NCI-H2171 treated with DMSO at 0.1 percent for 48 hours (cell line): Measurements from ENCODE around the gene KCNK16.
A peak's percentile ranks its signal among the peaks of the same experiment; 100 is the strongest.

Experiments
- DNase-seq: peaks from one replicate; lab custom pipeline; 2025; lab: John Stamatoyannopoulos, UW

The KCNK16 gene

DNA sequence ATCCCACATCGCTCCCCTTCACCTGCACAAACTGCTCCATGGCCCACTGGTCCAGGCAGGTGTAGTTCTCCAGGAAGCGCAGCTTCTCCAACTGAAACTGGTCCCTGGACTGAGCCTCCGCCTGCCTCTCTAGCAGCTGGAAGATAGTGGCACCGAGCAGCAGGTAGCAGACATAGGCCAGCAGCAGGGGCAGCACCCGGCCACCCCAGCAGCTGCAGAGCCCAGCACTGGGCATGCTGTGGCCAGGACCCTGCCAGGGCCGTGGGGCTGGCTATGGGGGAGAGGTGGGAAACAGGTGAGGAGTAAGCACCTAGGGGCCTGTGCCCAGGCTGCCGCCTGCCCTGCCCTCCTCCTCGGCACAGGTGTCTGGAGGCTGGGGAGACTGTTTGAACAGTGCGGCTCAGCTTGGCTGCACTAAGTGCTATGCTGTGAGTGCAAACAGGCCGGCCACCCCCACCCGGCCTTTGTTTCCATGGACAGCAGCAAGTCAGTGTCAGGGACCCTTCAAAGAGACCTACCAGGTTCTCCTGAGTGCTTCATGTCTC, at the start of gene KCNK16:
Gene KCNK16, minus strand, starts transcription at position 397 of the 545 bp plus-strand sequence. Its CDS starts 162 bp downstream, at position 235.
- DNase-seq: no peak

DNA sequence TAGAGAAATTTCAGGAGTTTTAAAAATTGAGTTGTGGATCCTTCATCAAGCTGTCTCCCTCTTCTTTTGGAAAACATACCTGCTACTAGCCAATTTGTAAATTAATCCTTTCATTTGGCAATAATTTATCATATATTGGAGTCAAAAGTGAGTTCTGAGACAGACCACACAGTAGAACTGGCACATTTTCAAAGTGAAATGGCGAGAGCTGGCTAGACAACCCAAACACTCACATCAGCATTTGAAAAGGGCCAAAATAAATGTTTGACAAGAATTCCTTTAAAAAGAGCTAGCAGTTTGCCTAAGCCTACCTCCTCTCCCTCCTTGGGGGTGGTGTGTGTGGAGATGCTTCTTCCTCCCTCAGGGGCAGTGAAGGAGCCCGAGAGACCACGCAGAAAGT, 47.9 kb upstream of the KCNK16 start:
- no peak for DNase-seq

DNA sequence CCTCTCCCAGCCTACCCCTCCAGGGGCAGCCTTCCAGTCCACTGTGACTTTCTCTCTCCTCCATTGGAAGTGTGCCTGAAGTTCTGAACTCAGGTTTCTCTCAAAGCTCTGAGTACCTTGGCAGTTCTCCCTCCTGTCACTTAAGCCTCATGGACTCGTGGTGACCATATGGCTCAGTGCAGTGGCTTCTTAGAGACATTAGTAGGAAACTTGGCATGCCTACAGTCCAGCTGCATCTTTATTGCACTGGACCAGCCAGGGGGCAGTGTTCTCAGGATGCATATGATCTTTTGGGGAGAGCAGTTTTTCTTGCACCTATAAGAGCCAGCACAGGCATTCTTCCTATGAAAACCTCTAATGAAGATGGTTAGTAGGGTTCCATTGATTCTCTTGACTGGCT, 47.5 kb upstream of the KCNK16 start:
- no peak for DNase-seq

DNA sequence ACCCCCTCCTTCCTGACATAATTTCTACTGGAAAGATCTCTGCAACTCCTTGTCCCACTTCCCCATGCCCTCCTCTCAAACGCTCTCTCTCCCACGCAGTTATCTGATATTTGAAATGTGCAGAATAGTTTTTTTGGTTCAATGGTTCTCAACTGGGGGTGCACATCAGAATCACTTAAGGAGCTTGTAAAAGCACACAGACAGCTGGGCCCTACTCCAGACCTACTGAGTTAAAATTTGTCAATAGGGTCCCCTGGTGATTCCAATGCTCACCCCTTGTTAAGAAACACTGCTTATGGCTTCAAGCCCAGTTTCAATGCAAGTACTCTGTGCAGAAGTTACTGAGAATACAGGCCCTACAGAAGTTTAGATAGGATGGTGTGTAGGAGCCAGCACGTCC, 45.2 kb upstream of the KCNK16 start:
- DNase-seq: peak; percentile 71

DNA sequence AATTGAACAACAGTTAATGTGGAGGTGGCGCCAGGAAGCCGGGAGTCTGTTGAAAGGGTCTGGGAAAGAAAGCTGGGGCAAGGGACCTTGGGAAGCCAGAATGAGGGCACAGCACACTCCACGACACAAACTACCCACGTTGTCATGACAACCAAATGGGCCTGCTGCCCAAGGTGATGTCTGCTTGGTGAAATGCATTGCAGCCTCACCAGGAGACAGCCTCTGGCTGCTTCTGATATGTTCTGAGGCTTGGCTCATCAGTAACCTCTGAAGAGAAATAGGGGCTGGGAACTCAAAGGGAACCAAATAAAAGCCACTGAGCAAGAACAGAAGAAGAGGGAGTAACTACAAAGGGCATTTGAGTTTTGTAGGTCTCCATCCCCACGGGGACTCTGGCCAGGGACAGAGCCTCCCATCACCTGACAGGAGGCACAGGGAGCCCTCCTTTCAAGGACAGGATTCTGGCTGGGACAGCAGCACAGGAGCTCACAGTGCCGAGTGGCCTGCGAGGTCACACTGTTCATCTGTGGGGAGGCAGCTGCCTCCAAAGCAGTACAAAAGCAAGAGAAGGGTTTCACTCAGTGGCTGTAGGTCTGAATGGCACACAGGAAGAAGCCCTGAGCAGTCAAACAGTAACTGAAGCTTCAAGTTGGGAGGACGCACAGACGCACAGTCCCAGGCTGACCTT, 44.6 kb upstream of the KCNK16 start:
- DNase-seq: peak; percentile 8

DNA sequence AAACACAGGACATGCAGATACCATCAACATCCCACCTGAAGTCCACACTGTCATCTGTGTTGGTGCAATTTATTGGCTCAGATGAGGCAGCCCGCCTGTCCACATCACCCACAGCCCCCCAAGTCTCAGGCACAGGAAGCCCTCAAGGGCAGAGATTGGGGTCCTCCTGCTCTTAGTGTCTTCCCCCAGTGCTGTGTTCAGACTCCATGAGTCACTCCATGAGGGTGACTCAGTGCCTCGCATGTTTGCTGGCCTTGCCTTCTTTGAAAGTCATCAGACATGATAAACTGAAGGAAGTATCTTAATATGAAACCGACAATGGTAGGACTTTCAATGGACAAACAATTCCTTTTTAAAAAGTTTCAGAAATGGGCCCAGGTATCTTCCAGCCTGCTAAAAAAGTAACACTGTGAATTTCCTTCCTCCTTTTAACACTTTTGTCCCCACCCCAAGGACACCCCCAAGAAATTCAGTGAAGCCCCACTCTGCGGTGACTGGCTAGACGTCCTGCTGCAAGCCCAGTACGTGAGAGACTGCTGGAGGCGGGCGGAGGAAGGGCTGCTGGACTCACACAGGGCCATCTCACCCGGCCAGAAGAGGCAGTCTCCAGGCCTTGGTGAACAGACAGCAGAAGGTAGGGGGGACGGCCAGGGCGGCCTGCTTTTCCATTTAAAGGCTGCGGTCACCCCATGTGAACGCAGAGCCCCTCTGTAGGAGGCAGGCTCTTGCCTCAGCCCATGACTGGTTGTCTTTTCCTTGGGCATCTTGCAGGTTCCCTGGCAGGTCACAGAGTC, 43.0 kb upstream of the KCNK16 start:
- DNase-seq: no peak

DNA sequence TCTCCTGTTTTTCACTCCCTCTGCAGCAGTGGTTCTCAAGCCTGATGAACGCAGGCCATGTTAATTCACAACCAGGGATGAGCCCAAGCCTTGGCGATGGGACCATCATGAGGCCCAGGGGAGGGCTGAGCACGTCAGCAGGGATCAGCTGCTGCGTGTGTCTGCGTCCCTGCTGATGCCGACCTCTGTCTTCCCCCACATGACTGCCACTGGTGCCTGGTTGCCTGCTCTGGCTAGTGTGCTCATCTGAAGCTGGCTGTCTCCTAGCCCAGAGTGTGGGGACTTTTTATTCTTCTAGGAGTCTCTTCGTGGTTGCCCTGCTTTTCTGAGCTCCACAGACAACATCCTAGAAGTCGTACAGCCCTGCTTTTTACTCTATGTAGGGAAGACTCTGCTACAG, 40.8 kb upstream of the KCNK16 start:
- no peak for DNase-seq

DNA sequence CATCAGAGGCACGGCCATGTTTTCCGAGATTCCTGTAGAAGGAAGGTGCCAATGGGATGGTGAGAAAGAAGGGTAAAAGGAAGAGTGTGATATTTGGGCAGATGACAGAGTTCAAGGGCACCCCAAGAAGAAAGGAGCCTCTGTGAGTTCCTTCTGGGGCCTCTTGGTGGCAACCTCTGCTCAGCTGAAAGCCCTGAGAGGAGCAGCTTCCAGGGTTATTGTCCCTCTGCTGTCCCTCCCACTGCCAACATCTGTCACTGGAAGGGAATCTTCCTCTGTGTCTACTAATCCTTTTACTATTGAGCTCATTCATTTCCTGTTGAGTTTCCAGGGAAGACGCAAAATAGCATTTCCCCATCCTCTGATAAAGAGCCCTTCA, 40.0 kb upstream of the KCNK16 start:
- DNase-seq: peak; percentile 52

DNA sequence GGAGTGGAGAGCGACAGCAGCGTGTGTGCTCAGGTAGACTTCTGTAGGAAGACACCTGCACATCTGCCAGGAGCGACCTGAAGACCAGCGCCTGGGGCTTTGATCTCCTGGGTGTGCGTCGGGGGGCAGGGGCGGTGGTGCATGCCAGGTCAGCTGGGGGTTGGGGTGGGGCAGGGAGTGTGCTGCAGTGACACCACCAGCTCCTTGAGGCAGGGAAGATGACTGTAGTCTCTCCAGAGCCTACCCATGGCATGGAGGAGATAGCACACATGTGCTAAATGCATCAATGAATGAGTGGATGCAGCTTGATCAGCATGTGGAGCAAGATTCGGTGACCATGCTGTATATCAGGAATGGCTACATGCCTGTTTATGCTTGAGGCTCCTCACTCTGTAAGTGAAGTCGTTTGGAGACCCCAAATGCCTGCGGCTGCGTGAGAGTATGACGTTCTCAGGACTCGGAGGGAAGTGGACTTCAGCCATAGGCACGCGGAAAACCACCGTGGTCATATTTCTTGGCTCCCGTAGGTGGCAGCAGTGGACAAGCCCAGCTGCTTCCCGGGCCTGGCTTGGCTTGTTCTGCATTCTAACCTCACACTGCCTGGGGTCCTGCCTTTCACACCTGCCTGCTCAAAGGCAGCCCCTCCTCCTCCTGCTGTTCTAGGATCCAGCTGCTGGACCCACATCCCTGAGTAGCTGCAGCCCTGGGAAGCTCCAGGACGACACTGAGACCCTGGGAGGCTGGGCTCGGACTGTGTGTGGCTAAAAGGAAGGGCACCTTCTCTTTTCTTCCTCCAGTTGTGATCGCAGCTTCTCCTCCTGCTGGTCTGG, 39.4 kb upstream of the KCNK16 start:
- peak; percentile 78 for DNase-seq

DNA sequence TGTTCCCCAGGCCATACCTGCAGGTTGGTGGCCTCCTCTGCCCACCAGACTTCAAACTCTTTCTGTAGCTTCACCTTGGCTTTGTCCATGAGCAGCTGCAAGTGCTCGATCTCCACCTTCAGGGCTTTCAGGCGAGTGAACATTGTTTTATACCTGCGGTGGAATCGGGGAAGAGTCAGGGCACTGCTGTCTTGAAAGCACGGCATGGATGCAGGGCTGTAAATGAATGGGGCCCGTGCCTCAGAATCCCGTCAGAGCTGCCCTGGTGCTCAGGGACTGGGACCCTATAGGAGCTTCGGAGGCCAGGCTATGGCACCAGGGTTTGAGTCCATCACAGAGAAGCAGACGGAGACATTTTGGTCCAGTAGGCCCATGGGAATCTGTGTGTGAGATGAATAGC, 37.9 kb upstream of the KCNK16 start:
- no peak for DNase-seq

DNA sequence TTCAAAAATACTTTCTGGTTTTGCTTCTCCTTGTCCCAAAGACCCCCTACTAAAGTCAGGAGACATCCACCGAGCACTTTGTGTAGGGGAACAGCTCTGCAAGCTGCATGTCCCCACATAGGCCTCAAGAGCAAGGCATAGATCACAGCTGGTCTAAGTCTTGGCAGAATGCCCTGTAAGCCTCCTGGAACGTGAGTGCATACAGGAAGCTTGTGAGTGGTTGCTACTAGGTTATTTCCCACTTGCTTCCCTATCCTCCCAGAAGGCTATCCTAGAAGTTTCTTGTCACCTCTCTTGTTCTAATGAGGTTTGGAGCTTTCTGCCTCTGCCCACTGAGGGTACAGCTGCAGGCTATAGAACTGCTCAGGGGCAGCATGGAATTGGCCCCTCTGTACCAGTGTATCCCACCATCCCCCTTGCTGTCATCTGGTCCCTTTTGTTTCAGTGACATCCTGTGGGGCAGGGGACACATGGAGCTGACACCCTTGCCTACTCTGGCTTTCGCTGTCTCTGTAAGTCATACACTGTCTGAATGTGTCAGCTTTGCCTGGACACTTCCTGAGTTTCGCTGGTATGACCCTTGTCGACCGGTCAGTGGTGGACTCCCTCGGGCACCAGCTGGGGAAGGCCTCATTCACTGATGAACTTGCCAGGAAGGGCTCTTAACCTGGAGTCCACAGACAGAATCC, 35.6 kb upstream of the KCNK16 start:
- DNase-seq: peak; percentile 78

DNA sequence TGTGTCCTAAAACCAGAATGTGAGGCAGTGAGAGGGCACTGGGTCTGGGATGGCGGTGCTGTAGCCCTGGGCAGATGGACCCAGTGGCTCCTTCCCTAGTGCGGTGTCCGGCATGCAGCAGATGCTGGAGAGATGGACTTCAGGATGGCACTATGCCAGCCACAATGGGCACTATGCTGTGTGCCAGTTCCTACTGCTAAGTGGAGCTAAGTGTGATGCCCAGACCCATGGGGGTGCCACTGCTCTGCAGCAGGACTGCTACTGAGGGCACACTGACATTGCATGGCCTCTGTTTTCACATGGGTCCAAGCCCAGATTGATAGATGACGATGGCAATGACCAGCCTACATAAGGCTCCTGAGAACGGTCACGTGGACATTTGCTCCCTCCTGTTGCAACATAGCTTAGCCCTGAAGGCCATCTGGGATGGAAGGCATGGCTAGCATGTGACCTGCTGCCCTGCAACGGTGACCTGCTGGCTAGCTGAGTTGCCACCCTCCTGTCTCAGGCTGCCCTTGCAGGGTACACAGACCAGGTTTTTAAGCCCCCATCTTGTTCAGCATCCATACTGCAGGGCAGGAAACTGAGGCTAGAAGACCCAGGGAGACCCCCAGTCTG, 31.3 kb upstream of the KCNK16 start:
- no peak for DNase-seq

DNA sequence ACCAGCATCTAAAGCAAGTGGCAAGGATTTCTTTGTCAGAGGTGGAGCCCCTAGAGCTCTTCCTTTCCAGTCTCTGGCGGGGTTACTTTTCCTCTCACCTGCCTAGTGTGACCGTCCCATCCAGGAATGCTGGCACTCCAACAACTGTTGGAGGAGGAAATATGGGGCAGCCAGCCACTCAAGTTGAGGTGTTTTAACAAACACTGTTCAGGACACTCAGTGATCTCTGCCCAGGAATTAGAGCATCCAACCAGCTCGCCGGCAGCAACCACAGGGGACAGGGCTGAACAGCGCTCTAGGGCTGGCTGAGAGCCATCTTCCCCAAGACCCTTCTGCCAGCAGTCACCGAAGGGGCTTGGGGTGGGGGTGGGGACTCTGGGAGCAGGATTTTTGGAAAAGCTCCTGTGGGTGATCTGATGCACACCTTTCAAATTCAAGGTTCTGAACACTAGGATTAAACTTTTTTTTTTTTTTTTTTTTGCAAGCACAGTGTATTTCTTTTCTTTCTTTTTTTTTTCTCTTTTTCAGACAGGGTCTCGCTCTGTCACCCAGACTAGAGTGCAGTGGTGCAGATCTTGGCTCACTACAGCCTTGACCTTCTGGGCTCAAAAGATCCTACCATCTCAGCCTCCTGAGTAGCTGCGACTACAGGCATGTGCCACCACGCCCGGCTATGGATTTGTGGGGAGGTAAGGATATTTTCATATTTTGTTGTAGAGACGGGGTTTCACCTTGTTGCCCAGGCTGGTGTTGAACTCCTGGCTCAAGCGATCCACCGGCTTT, 28.4 kb upstream of the KCNK16 start:
- DNase-seq: no peak

DNA sequence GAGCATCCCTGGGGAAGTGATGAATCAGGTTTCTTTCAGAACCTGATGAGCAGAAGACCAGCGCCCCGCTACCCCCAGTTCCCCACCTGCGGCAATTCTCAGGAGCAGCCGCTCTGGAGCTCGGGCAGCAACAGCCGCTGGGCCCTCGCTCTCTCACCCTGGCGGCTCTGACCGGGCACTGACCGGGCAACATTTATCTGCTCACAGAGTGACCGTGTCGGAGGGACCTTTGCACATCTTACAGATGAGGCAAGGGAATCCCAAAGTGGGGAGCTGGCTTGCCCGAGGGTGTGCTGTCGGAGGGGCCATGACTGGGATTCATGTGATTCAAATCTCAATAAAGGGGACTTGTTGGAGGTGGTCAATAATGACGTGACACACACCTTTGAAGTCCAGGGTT, 26.2 kb upstream of the KCNK16 start:
- no peak for DNase-seq

DNA sequence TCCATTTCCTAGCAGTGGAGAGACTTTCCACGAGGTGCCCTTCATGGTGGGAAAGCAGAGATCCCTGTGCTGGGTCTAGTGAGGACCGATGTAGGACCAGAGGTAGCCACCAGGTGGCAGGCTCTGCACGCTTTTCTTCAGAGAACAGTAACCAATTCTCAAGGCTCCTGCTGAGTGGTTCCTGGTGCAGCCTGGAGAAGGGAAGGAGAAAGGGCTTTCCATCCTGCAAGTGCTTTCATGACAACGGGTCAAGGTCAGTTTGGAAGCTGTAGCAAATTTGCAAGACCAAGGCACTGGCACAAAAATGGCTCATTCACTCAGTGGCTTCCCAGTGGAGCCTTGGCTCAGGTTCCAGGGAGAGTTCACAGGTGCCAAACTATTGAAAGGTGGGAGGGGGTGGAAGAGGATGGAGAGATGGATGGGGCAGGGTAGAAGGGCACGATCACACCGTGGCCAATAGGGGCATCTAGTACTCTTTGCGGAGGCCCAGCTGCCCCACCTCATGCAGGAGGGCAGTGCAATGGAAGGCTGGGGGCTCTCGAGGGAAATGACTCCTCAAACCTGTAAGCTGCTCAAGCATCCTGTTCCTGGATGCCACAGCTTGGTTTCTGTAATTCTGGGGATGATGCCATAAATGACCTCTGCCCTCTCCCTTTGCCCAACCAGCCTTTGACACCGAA, 25.5 kb upstream of the KCNK16 start:
- peak; percentile 59 for DNase-seq

DNA sequence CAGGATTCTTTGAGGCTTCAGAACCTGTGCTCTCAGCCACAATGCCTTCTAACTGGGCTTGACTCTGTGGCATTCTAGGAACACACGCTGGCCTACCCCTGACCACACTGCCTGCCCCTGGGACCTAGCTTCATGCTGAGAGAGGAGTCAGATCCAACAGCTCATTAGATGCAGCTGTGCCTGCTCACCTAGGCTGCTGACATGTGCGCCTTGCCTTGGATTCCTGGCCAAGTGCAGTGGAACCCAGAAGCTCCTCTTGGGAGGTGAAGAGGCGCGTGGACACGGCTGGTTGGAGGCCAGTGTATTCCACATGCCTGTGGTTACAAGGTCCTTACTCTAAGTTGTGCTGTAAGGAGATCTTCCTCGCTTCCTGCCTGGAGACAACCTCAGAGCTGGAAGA, 24.7 kb upstream of the KCNK16 start:
- no peak for DNase-seq

DNA sequence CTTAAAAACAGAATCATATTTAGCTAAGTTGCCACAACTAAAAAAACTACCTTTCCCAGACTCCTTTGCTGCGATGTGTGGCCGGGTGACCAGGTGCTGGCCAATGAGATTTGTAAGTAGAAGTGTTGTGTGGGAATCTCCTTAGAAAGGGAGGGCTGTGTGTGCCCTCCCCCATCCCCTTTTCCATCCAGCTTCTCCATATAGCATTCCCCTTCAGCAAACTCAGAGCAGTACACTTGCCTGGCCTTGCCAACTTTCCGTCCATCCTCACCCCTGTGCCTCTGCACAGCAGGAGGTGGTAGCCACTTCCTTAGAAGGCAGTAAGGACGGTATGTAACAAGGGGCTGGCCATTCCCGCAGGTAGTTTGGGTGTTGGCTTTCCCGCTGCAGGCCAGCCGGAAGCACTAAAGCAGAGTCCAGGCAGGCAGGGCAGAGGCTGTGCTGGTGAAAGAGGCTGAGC, 22.3 kb upstream of the KCNK16 start:
- DNase-seq: no peak

DNA sequence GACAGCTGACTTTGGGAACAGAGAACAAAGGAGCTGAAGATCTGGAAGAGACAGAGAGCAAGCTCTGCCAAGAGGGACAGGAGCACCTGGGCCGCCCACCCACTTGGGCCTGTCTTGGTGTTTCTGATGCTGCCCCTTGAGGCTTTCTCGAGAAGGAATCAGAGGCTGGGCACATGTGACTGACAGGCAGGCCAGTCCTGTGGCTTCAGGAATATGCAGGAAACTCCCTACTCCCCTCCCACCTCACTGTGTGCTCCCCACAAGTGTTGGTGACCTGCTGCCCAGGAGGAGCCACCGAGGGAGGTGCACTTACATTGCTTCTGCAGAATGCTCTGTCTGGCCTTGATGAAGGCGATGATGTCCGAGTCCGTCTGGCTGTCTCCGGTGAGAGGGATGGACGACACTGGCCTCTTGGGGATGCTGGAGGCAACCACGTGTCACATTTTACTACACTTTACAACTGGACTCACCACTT, 20.9 kb upstream of the KCNK16 start:
- no peak for DNase-seq

DNA sequence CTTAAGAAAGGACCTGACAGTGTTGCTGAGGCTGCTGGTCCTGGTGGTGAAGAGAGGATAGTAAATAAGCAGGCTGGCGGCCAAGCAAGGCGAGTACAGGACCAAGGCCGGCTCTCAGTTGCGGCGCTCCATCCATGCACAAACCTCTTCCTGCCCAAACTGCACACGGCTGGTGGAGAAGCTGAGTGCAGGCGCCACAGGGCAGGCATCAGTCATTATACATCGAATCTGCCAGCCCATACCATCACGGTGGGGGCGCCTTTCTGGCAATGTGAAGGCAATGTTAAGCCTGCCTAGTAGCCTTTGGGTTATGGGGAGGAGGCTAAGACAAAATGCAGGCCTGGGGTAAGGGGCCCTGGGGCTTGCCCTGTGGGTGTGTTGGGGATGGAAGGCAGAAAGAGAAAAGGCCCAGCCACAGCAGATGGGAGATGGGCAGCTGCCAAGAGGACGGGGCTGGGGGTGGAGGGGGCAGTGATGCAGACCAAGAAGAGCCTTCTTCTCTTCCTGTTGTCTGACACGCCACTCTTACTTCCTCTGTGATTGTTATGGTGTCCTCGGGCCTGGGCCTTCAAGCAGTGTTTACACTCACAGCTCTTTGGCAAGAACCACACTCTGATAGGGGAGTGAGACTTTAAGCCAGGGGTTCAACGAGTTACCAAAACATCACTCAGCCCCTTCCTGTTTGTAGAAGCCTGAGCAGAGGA, 20.3 kb upstream of the KCNK16 start:
- DNase-seq: no peak
